IMR-90 (cell line): ENCODE data around the gene BATF2. TPM values are rescaled to one million over a fixed set of nuclear protein-coding genes. Genes with fewer than 3 reads are reported as not detected.

Experiments used
- ATAC-seq: fragments of 200-7000 bp; cut with Tn5 transposase; 2 replicates; pipeline ENCODE4 v1.9.1; 2020; ENCODE audit warnings: low read depth, mild to moderate bottlenecking, moderate library complexity
- BruUV-seq: library from RNA; stranded (reverse); fragments of 400-500 nt; replicated peaks from 2 replicates; lab custom pipeline; 2021; lab: Mats Ljungman, UMichigan
- CTCF ChIA-PET: fragments of 300-600 bp; formaldehyde crosslinking; extraction: SDS; loops from one replicate; lab custom pipeline; 2021; ENCODE audit warnings: antibody characterized with exemption; lab: Yijun Ruan, JAX
- POLR2A ChIA-PET: fragments of 300-600 bp; sonication (Branson Sonifier 250); formaldehyde crosslinking; loops from one replicate; lab custom pipeline; 2022; ENCODE audit warnings: antibody characterized with exemption; ENCODE audit not compliant: unreplicated experiment; lab: Charles Lee
- DNase-seq: peaks from one replicate; pipeline ENCODE4 v3.0.0; 2013
- H2AFZ ChIP-seq: replicated peaks from 2 replicates; pipeline ENCODE3; 2013; ENCODE audit warnings: low read length, mild to moderate bottlenecking; ENCODE audit not compliant: poor library complexity
- H2AK5ac ChIP-seq: 2 replicates; pipeline ENCODE4 v1.6.1; 2013; ENCODE audit warnings: low read depth, low read length, inconsistent platforms
- H2AK9ac ChIP-seq: replicated peaks from 2 replicates; pipeline ENCODE3; 2013; ENCODE audit warnings: mild to moderate bottlenecking, low read depth, low read length, moderate library complexity; ENCODE audit not compliant: poor library complexity
- H2BK120ac ChIP-seq: 2 replicates; pipeline ENCODE4 v1.6.1; 2013; ENCODE audit warnings: low read depth, low read length, inconsistent platforms
- H2BK15ac ChIP-seq: 3 replicates; pipeline ENCODE4 v1.6.1; 2013; ENCODE audit warnings: low read depth, low read length, inconsistent platforms
- H2BK20ac ChIP-seq: 2 replicates; pipeline ENCODE4 v1.6.1; 2013; ENCODE audit warnings: low read depth, mild to moderate bottlenecking, inconsistent platforms, low read length, moderate library complexity
- H2BK5ac ChIP-seq: 2 replicates; pipeline ENCODE4 v1.6.1; 2013; ENCODE audit warnings: mild to moderate bottlenecking, low read depth, low read length, inconsistent platforms; ENCODE audit not compliant: poor library complexity, severe bottlenecking
- H3K14ac ChIP-seq: replicated peaks from 2 replicates; pipeline ENCODE4 v1.6.1; 2013; ENCODE audit warnings: low read depth, low read length, inconsistent platforms
- H3K18ac ChIP-seq: 2 replicates; pipeline ENCODE4 v1.6.1; 2013; ENCODE audit warnings: low read depth, low read length, control low read depth
- H3K23ac ChIP-seq: 2 replicates; pipeline ENCODE4 v1.6.1; 2013; ENCODE audit warnings: low read depth, low read length, inconsistent platforms
- H3K27ac ChIP-seq: 2 replicates; pipeline ENCODE4 v1.5.1; 2013; ENCODE audit warnings: mild to moderate bottlenecking, control low read depth, low read length; ENCODE audit not compliant: insufficient read depth
- H3K27me3 ChIP-seq: 2 replicates; pipeline ENCODE4 v1.6.1; 2013; ENCODE audit warnings: low read length; ENCODE audit not compliant: control insufficient read depth, insufficient read depth
- H3K36me3 ChIP-seq: 2 replicates; pipeline ENCODE4 v1.6.1; 2013; ENCODE audit warnings: low read length, mixed read lengths; ENCODE audit not compliant: control insufficient read depth, insufficient read depth
- H3K4ac ChIP-seq: 2 replicates; pipeline ENCODE4 v1.6.1; 2013; ENCODE audit warnings: low read depth, low read length, inconsistent platforms
- H3K4me1 ChIP-seq: 2 replicates; pipeline ENCODE4 v1.6.1; 2013; ENCODE audit warnings: low read length, mixed read lengths; ENCODE audit not compliant: control insufficient read depth, insufficient read depth
- H3K4me2 ChIP-seq: 2 replicates; pipeline ENCODE4 v1.6.1; 2013; ENCODE audit warnings: low read depth, mild to moderate bottlenecking, control low read depth, low read length, moderate library complexity
- H3K4me3 ChIP-seq: 2 replicates; pipeline ENCODE4 v1.5.1; 2013; ENCODE audit warnings: low read depth, mild to moderate bottlenecking, control low read depth, low read length, moderate library complexity; ENCODE audit not compliant: insufficient read depth
- H3K56ac ChIP-seq: 2 replicates; pipeline ENCODE4 v1.6.1; 2013; ENCODE audit warnings: low read length, inconsistent platforms; ENCODE audit not compliant: insufficient read depth; ENCODE audit errors: extremely low read depth
- H3K79me1 ChIP-seq, 2 experiments: 2 replicates each; pipeline ENCODE4 v1.6.1; 2013; ENCODE audit warnings: low read length in 2 of 2, inconsistent platforms in 1 of 2, low read depth in 1 of 2
- H3K9ac ChIP-seq: 2 replicates; pipeline ENCODE4 v1.6.1; 2013; ENCODE audit warnings: low read depth, low read length, control low read depth
- H3K9me1 ChIP-seq: 2 replicates; pipeline ENCODE4 v1.6.1; 2013; ENCODE audit warnings: low read length, inconsistent platforms; ENCODE audit not compliant: insufficient read depth
- H3K9me3 ChIP-seq: 2 replicates; pipeline ENCODE4 v1.6.1; 2013; ENCODE audit warnings: low read length; ENCODE audit not compliant: control insufficient read depth, insufficient read depth
- H4K20me1 ChIP-seq: 2 replicates; pipeline ENCODE4 v1.6.1; 2013; ENCODE audit warnings: low read length, inconsistent platforms; ENCODE audit not compliant: insufficient read depth
- H4K5ac ChIP-seq: 2 replicates; pipeline ENCODE4 v1.6.1; 2013; ENCODE audit warnings: mild to moderate bottlenecking, low read depth, low read length, control low read depth
- H4K8ac ChIP-seq, 2 experiments: 2 replicates each; pipeline ENCODE4 v1.6.1; 2013; ENCODE audit warnings: low read depth in 2 of 2, low read length in 2 of 2, control low read depth in 1 of 2, inconsistent platforms in 1 of 2
- H4K91ac ChIP-seq: 2 replicates; pipeline ENCODE4 v1.6.1; 2013; ENCODE audit warnings: low read depth, low read length, inconsistent platforms; ENCODE audit not compliant: insufficient read depth
- BHLHE40 ChIP-seq: fragments of 150-350 bp; IDR thresholded peaks from 2 replicates; pipeline ENCODE4 v1.6.1; 2016; ENCODE audit warnings: mild to moderate bottlenecking, low read depth, low read length
- CEBPB ChIP-seq: IDR thresholded peaks from 2 replicates; pipeline ENCODE4 v1.6.1; 2012; ENCODE audit warnings: low read depth, low read length, improper control_type of control experiment
- USF2 ChIP-seq: fragments of 150-350 bp; IDR thresholded peaks from 2 replicates; pipeline ENCODE4 v1.6.1; 2017; ENCODE audit warnings: mild to moderate bottlenecking, antibody characterized with exemption, low read length, low read depth
- WGBS, 2 experiments: methylation state at CpG; one replicate each; pipeline versions ENCODE4 v1.1.5 to v1.1.7; 2013; ENCODE audit warnings: missing lambda C conversion rate in 2 of 2; ENCODE audit not compliant: insufficient read length in 1 of 2; ENCODE audit errors: extremely low coverage in 2 of 2; 5-methylcytosine and 5-hydroxymethylcytosine counted together
- dilution Hi-C: fragments of 300-500 bp; cut with HindIII; formaldehyde crosslinking; loops from one replicate; pipeline ENCODE4 v1.14.3; 2018; ENCODE audit warnings: low sequenced_read_pairs; ENCODE audit not compliant: unreplicated experiment
- in situ Hi-C: fragments of 300-500 bp; cut with MboI; formaldehyde crosslinking; loops from 3 replicates; pipeline ENCODE4 v1.14.3; 2019; ENCODE audit warnings: low sequenced_read_pairs, inconsistent platforms, mixed read lengths
- intact Hi-C: fragments of 100-400 bp; cut with micrococcal nuclease; formaldehyde crosslinking; loops from 2 replicates; pipeline ENCODE4 v1.10.0; 2022
- polyA plus RNA-seq, 3 experiments: library from polyadenylated mRNA; depleted of rRNA; stranded (reverse); fragments of >200 nt; gene quantifications; 2 replicates each; pipeline ENCODE4 v1.2.3, GENCODE V29; 2012; ENCODE audit warnings: low replicate concordance in 1 of 3
- total RNA-seq: library from RNA; depleted of rRNA; stranded (reverse); fragments of >200 nt; gene quantifications from 2 replicates; pipeline ENCODE4 v1.2.3, GENCODE V29; 2012

BATF2 gene
- total and polyA plus RNA-seq, 2 of the 4 experiments (the other 2 are of a cell fraction), result 0.36 to 1.2 TPM

DNA sequence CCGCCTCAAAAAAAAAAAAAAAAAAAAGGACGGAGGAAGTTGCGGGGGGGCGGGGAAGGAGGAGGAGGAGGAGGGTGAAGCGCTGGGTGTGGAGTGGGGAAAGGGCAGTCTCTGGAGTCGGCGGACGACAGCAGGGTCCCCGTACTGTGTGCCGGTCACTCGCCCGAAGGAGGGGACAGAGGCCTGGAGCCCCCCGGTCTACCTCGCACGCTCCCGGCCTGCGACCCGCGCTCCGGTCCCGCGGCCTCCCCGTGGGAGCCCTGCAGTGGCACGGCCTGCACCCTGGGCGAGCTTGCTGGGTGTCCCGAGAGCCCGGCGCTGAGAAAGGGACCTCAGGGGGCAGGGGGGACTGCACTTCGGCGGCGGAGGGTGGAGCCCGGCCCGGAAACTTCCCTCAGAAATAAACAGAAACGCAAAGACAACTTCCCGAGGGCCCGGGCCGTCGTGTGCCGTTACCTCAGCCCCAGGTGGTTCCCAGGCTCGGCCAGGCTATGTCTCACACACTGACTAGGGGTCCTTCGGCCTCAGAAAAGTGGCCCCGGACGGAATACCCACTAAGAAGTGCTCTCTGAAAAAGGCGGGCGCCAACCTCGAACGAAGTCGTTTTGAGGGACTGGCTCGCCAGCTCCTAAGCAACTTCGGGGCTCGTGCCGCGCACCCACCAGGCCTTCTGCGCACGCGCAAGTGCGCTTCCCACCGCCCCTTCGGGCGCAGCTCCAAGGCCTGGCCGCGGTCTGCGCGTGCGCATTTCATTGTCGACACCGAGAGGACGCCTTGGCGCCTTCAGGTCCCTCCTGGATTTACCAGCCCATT is 25.1 kb downstream of the BATF2 start, which contains the start of gene MAJIN:
Gene MAJIN, minus strand, starts transcription at position 688 of the 813 bp plus-strand sequence. CDS start 12,703 bp downstream, outside the sequence.
- 0 out of 2 replicates have a peak, but pooled peaks cover 1% of the 10 kb centered on the region for H3K4me1 ChIP-seq
- intact Hi-C loops, result no loop called here

More for the DNA sequence above, 25.1 kb downstream of the BATF2 start, which contains the start of gene MAJIN:
- H3K9ac ChIP-seq, result no peak within 1 kb of the TSS
- H3K79me1 ChIP-seq, result no peaks in the 10 kb centered on the region
- peak within 1 kb of the TSS; percentile 78 for H3K4ac ChIP-seq
- peak within 1 kb of the TSS; percentile 91 for H2AFZ ChIP-seq
- no peak within 1 kb of the TSS for H2BK5ac ChIP-seq
- H4K20me1 ChIP-seq, result no peaks in the 10 kb centered on the region
- peak within 1 kb of the TSS; percentile 44 to 84; a peak in 3 of 4 replicates for H4K8ac ChIP-seq
- H2BK15ac ChIP-seq, result no peak within 1 kb of the TSS
- H2AK9ac ChIP-seq, result no peak within 1 kb of the TSS
- POLR2A ChIA-PET, result no interaction called here
- DNase-seq, result peak; percentile 41
- H3K9me1 ChIP-seq, result no peaks in the 10 kb centered on the region; the same call in 1 of the 2 replicates
- peak within 1 kb of the TSS; percentile 76 for H3K4me2 ChIP-seq
- ATAC-seq, result no peak
- H3K56ac ChIP-seq, result no peak within 1 kb of the TSS
- H3K27ac ChIP-seq, result no peak within 1 kb of the TSS
- CTCF ChIA-PET, result no interaction called here
- in situ Hi-C loops (no loop called here), dilution Hi-C loops (no loop called here)
- no peaks in the 10 kb centered on the region for H3K36me3 ChIP-seq
- H3K18ac ChIP-seq, result no peak within 1 kb of the TSS
- no peaks in the 10 kb centered on the region for H3K9me3 ChIP-seq
- peaks cover 2% of the 10 kb centered on the region; the same call in 1 of the 2 replicates for H3K27me3 ChIP-seq
- H4K91ac ChIP-seq, result no peak within 1 kb of the TSS
- peak within 1 kb of the TSS; percentile 52; the same call in 1 of the 2 replicates for H4K5ac ChIP-seq
- peak; percentile 8; the same call in 1 of the 2 replicates for TF ChIP-seq USF2
- no peak for TF ChIP-seq CEBPB
- peak; percentile 33; the same call in 1 of the 2 replicates for TF ChIP-seq BHLHE40
- H2BK20ac ChIP-seq, result no peak within 1 kb of the TSS
- H2BK120ac ChIP-seq, result no peak within 1 kb of the TSS
- H3K14ac ChIP-seq, result no peak within 1 kb of the TSS
- no peak within 1 kb of the TSS for H2AK5ac ChIP-seq
- peak within 1 kb of the TSS; percentile 33; the same call in 1 of the 2 replicates for H3K4me3 ChIP-seq
- BruUV-seq, result no TSS peak
- WGBS, 2 experiments, result 27% methylated on average over 29 of the region's 69 CpGs; no CpG with 5 or more reads in 1 of the 2 experiments
- H3K23ac ChIP-seq, result no peak within 1 kb of the TSS
